Neutrophil (primary cell): ENCODE data around the gene CDHR3.

Experiments used
- H3K27ac ChIP-seq: fragments of 200-600 bp; sonication (generic); 2 replicates; pipeline ENCODE4 v1.5.1; 2016; ENCODE audit warnings: mild to moderate bottlenecking, moderate library complexity
- H3K27me3 ChIP-seq: fragments of 200-600 bp; sonication (generic); 2 replicates; pipeline ENCODE4 v1.6.0; 2016; ENCODE audit warnings: mild to moderate bottlenecking
- H3K36me3 ChIP-seq: fragments of 200-600 bp; sonication (generic); 2 replicates; pipeline ENCODE4 v1.5.1; 2017
- H3K4me1 ChIP-seq, 2 experiments: fragments of 200-600 bp in 1 of 2; sonication (generic) in 1 of 2; 1 replicate in 1 of 2; 2 replicates in 1 of 2; pipeline versions ENCODE4 v1.5.1 to v1.6.1; 2013 to 2016; ENCODE audit warnings: low read depth in 1 of 2, low read length in 1 of 2, mild to moderate bottlenecking in 1 of 2, moderate library complexity in 1 of 2; ENCODE audit not compliant: control insufficient read depth in 1 of 2, insufficient read depth in 1 of 2
- H3K4me3 ChIP-seq, 2 experiments: fragments of 200-600 bp in 1 of 2; sonication (generic) in 1 of 2; 1 replicate in 1 of 2; 2 replicates in 1 of 2; pipeline ENCODE4 v1.5.1; 2013 to 2016; ENCODE audit warnings: low read depth in 1 of 2, low read length in 1 of 2, mild to moderate bottlenecking in 1 of 2, moderate library complexity in 1 of 2
- H3K9me3 ChIP-seq: fragments of 200-600 bp; sonication (generic); 2 replicates; pipeline ENCODE4 v1.5.1; 2016
- TF ChIP-seq, protein P1 (sequence below): fragments of 200-600 bp; sonication (generic); IDR thresholded peaks from 2 replicates; pipeline ENCODE4 v1.5.1; 2016; ENCODE audit warnings: antibody characterized with exemption

CDHR3 gene

DNA sequence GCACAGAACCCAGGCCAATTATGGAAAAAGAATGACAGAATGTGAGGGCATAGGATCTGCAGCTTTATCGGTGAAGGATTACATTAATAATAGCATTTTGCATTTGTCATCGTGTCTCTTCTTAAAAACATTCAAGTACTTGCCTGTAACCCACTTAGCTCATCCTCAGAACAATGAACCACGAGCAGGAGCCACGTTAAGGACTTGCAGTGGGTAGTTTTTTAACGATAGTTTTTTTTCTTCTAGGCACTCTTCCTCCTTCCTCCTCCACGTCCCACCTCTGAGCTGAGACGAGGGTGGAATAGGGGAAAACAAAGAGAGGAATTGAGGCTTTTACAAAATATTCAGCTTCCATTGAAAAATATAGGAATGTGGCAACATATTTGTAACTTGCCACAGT lies 27.1 kb downstream of the CDHR3 start:
- Histone ChIP-seq H3K36me3 (no peaks in the 10 kb centered on the region), H3K27me3 (peaks cover 75% of the 10 kb centered on the region), H3K4me3 (no peak overlapping the region), H3K9me3 (no peaks in the 10 kb centered on the region), H3K4me1 (no peaks in the 10 kb centered on the region), H3K27ac (no peak overlapping the region)
- TF ChIP-seq, protein P1, sequence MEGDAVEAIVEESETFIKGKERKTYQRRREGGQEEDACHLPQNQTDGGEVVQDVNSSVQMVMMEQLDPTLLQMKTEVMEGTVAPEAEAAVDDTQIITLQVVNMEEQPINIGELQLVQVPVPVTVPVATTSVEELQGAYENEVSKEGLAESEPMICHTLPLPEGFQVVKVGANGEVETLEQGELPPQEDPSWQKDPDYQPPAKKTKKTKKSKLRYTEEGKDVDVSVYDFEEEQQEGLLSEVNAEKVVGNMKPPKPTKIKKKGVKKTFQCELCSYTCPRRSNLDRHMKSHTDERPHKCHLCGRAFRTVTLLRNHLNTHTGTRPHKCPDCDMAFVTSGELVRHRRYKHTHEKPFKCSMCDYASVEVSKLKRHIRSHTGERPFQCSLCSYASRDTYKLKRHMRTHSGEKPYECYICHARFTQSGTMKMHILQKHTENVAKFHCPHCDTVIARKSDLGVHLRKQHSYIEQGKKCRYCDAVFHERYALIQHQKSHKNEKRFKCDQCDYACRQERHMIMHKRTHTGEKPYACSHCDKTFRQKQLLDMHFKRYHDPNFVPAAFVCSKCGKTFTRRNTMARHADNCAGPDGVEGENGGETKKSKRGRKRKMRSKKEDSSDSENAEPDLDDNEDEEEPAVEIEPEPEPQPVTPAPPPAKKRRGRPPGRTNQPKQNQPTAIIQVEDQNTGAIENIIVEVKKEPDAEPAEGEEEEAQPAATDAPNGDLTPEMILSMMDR = no peak

DNA sequence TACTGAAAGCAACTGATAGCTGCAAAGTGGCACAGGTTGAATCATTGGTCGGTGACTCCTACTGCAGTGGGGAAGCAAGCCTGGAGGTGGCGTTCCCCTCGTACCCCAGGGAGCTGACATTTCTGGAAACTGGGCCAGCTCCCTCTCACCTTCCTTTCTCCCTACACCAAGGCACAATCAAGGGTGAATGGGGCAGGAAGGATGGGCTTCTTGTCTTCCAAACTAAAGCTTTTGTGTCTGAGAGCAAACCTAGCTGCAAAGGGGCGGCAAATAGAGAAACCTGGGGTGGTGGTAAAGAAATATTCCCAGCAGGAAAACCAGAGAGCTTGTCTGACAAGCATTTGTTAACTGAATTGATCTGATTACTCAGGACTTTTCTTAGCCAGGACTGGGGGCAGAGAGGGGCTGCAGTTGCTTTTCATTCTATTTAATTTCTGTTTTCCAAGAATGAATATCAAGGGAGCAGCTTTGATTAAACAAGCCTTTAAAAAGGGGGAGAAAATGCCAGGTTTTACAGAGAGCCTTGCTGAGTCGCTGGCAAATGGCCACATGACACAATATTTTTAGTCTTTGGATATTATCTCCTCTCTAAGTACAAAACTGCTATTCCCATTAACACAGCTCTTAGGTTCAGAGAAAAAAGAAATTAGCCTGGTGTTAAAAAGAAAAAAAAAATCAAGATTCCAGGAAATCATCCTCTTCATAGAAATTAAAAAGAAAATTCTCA lies 27.8 kb downstream of the CDHR3 start:
- no peaks in the 10 kb centered on the region for H3K36me3 ChIP-seq
- peaks cover 74% of the 10 kb centered on the region for H3K27me3 ChIP-seq
- TF ChIP-seq, protein P1 = no peak
- H3K4me3 ChIP-seq = no peak overlapping the region
- H3K9me3 ChIP-seq = no peaks in the 10 kb centered on the region
- no peak overlapping the region for H3K27ac ChIP-seq
- no peaks in the 10 kb centered on the region for H3K4me1 ChIP-seq

GRCh38 chr7:105992905-105993304 lies 29.8 kb downstream of the CDHR3 start:
- TF ChIP-seq, protein P1 = no peak
- Histone ChIP-seq H3K27me3 (peaks cover 54% of the 10 kb centered on the region), H3K9me3 (no peaks in the 10 kb centered on the region), H3K27ac (no peak overlapping the region), H3K4me3 (no peak overlapping the region), H3K36me3 (no peaks in the 10 kb centered on the region), H3K4me1 (peaks cover 0 to 3% of the 10 kb centered on the region in 2 experiments)

- H3K4me3 ChIP-seq = no peak overlapping the region
- H3K27ac ChIP-seq = no peak overlapping the region
- peaks cover 0 to 3% of the 10 kb centered on the region in 2 experiments for H3K4me1 ChIP-seq
- H3K27me3 ChIP-seq = peaks cover 43% of the 10 kb centered on the region
- TF ChIP-seq, protein P1 = no peak
- H3K36me3 ChIP-seq = no peaks in the 10 kb centered on the region
- no peaks in the 10 kb centered on the region for H3K9me3 ChIP-seq
Observed at GRCh38 chr7:105996860-105997737, 34.0 kb downstream of the CDHR3 start.

- peaks cover 22% of the 10 kb centered on the region for H3K27me3 ChIP-seq
- H3K36me3 ChIP-seq = no peaks in the 10 kb centered on the region
- no peaks in the 10 kb centered on the region for H3K9me3 ChIP-seq
- H3K4me1 ChIP-seq = peaks cover 0 to 3% of the 10 kb centered on the region in 2 experiments
- H3K27ac ChIP-seq = no peak overlapping the region
- no peak overlapping the region for H3K4me3 ChIP-seq
- TF ChIP-seq, protein P1 = no peak
Observed at GRCh38 chr7:105999256-105999655, 36.2 kb downstream of the CDHR3 start.
